ENCODE measurements around the gene SAMM50. TPM values are rescaled to one million over a fixed set of nuclear protein-coding genes. Genes with fewer than 3 reads are reported as not detected.

The SAMM50 gene
- total and polyA plus RNA-seq, 2 experiments from 2014 or later = 37.6 to 53.5 TPM

DNA sequence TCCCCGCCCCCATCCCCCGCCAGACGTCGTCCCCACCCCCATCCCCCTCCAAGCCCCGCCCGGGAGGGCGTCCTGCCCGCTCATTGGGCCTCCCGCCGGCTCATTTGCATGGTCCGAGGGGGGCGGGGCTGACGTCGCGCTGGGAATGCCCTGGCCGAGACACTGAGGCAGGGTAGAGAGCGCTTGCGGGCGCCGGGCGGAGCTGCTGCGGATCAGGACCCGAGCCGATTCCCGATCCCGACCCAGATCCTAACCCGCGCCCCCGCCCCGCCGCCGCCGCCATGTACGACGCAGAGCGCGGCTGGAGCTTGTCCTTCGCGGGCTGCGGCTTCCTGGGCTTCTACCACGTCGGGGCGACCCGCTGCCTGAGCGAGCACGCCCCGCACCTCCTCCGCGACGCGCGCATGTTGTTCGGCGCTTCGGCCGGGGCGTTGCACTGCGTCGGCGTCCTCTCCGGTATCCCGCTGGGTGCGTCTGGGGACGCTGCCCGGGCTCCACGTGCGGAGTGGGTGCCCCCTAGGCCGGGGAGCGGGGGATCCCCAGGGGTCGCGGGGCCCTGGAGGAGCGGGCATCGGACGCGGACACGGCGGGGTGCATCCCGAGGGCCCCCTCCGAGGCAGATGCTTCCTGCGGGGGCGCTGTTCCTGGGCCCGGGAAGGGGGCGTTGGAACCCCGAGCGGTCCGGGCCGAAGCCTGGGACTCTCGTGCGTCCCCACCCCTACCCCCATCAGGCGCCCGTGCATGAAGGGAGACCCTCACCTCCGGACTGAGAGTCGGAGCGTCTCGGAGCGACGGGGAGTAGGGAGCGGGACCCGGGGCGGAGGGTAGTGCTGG lies 31.4 kb upstream of the SAMM50 start, which contains the start of gene PNPLA3:
PNPLA3 (plus strand) TSS at position 175 of the 834 bp plus-strand sequence; CDS start at position 282, 107 bp downstream.
- Histone ChIP-seq H3K4me1 (ENCODE audit: insufficient read depth) (peaks cover 8% of the 10 kb centered on the region), H2AFZ (peak within 1 kb of the TSS; percentile 95)
- WGBS (ENCODE audit: low lambda C conversion rate, missing lambda C conversion rate) = 1% methylated on average over 64 of the region's 100 CpGs

GRCh38 chr22:43924877-43925276 lies 30.4 kb upstream of the SAMM50 start:
- no peak for DNase-seq (ENCODE audit: low spot score)
- Histone ChIP-seq H3K4me2 (peak overlapping the region; percentile 94), H3K79me2 (no peaks in the 10 kb centered on the region), H3K9me2 (replicated peaks; ENCODE audit: insufficient read depth) (no peaks in the 10 kb centered on the region), H3K27me3 (no peaks in the 10 kb centered on the region), H2AFZ (no peak overlapping the region), H3K36me3 (replicated peaks; ENCODE audit: insufficient read depth, low read depth) (no peaks in the 10 kb centered on the region), H3K9me3 (ENCODE audit: low read depth) (no peaks in the 10 kb centered on the region), H3K27ac (peak overlapping the region; percentile 95), H3K4me3 (no peak overlapping the region), H3K4me1 (ENCODE audit: insufficient read depth) (peaks cover 8% of the 10 kb centered on the region), H4K20me1 (ENCODE audit: insufficient read depth, poor library complexity, severe bottlenecking) (no peaks in the 10 kb centered on the region)
- TF ChIP-seq, protein P1, sequence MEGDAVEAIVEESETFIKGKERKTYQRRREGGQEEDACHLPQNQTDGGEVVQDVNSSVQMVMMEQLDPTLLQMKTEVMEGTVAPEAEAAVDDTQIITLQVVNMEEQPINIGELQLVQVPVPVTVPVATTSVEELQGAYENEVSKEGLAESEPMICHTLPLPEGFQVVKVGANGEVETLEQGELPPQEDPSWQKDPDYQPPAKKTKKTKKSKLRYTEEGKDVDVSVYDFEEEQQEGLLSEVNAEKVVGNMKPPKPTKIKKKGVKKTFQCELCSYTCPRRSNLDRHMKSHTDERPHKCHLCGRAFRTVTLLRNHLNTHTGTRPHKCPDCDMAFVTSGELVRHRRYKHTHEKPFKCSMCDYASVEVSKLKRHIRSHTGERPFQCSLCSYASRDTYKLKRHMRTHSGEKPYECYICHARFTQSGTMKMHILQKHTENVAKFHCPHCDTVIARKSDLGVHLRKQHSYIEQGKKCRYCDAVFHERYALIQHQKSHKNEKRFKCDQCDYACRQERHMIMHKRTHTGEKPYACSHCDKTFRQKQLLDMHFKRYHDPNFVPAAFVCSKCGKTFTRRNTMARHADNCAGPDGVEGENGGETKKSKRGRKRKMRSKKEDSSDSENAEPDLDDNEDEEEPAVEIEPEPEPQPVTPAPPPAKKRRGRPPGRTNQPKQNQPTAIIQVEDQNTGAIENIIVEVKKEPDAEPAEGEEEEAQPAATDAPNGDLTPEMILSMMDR (IDR thresholded peaks at IDR 0.05; ENCODE audit: poor library complexity) = no peak
- no peak for TF ChIP-seq EZH2 (IDR thresholded peaks at IDR 0.05; ENCODE audit: borderline replicate concordance)
- no peak for TF ChIP-seq EZH2phosphoT487 (IDR thresholded peaks at IDR 0.05; ENCODE audit: low read depth, severe bottlenecking, unreplicated experiment)
- WGBS (ENCODE audit: low lambda C conversion rate, missing lambda C conversion rate) = 44% methylated on average over 7 of the region's 7 CpGs

More for the DNA sequence above, 31.4 kb upstream of the SAMM50 start, which contains the start of gene PNPLA3:
- H4K20me1 ChIP-seq (ENCODE audit: insufficient read depth, poor library complexity, severe bottlenecking) = no peaks in the 10 kb centered on the region
- no peaks in the 10 kb centered on the region for H3K9me3 ChIP-seq (ENCODE audit: low read depth)
- H3K9me2 ChIP-seq (replicated peaks; ENCODE audit: insufficient read depth) = no peaks in the 10 kb centered on the region
- TF ChIP-seq, protein P1 (IDR thresholded peaks at IDR 0.05; ENCODE audit: poor library complexity) = peak; percentile 38
- TF ChIP-seq EZH2 (IDR thresholded peaks at IDR 0.05; ENCODE audit: borderline replicate concordance) = no peak
- no peak for TF ChIP-seq EZH2phosphoT487 (IDR thresholded peaks at IDR 0.05; ENCODE audit: low read depth, severe bottlenecking, unreplicated experiment)
- peak within 1 kb of the TSS; percentile 94 for H3K4me2 ChIP-seq
- H3K36me3 ChIP-seq (replicated peaks; ENCODE audit: insufficient read depth, low read depth) = no peaks in the 10 kb centered on the region
- H3K27me3 ChIP-seq = no peaks in the 10 kb centered on the region
- H3K4me3 ChIP-seq = peak within 1 kb of the TSS; percentile 85
- no peaks in the 10 kb centered on the region for H3K79me2 ChIP-seq
- peak; percentile 96 for DNase-seq (ENCODE audit: low spot score)
- peak within 1 kb of the TSS; percentile 95 for H3K27ac ChIP-seq

GRCh38 chr22:43925433-43926348 lies 29.6 kb upstream of the SAMM50 start:
- Histone ChIP-seq H3K9me2 (replicated peaks; ENCODE audit: insufficient read depth) (no peaks in the 10 kb centered on the region), H2AFZ (no peak overlapping the region), H3K27ac (peak overlapping the region; percentile 95), H3K9me3 (ENCODE audit: low read depth) (no peaks in the 10 kb centered on the region), H3K79me2 (no peaks in the 10 kb centered on the region), H3K4me1 (ENCODE audit: insufficient read depth) (peaks cover 8% of the 10 kb centered on the region), H3K36me3 (replicated peaks; ENCODE audit: insufficient read depth, low read depth) (no peaks in the 10 kb centered on the region), H3K4me3 (no peak overlapping the region), H3K27me3 (no peaks in the 10 kb centered on the region), H4K20me1 (ENCODE audit: insufficient read depth, poor library complexity, severe bottlenecking) (no peaks in the 10 kb centered on the region), H3K4me2 (peak overlapping the region; percentile 94)
- 37% methylated on average over 6 of the region's 6 CpGs for WGBS (ENCODE audit: low lambda C conversion rate, missing lambda C conversion rate)
- peak; percentile 71 for DNase-seq (ENCODE audit: low spot score)
- TF ChIP-seq, protein P1 (IDR thresholded peaks at IDR 0.05; ENCODE audit: poor library complexity) = no peak
- no peak for TF ChIP-seq EZH2phosphoT487 (IDR thresholded peaks at IDR 0.05; ENCODE audit: low read depth, severe bottlenecking, unreplicated experiment)
- TF ChIP-seq EZH2 (IDR thresholded peaks at IDR 0.05; ENCODE audit: borderline replicate concordance) = no peak

Data from hepatocyte (in vitro differentiated cells).